ENCODE measurements around the gene INTS1.
"Not testable (repeated sequence)": the region's sequence is repeated elsewhere in the genome, so short reads cannot be mapped to it uniquely, and the experiment has no call there.

INTS1 gene

GRCh38 chr7:1519322-1519922 is 15.2 kb upstream of the INTS1 start:
- H4K8ac ChIP-seq (ENCODE audit: low read depth, low read length); H3K4me2 ChIP-seq (ENCODE audit: low read length); H3K4ac ChIP-seq (ENCODE audit: low read depth, low read length); H3K18ac ChIP-seq (ENCODE audit: low read length); H3K79me2 ChIP-seq (ENCODE audit: control insufficient read depth, insufficient read depth, low read length); H2BK15ac ChIP-seq (replicated peaks; ENCODE audit: low read depth); H3K4me1 ChIP-seq (ENCODE audit: control insufficient read depth, low read depth, low read length); H3K79me1 ChIP-seq (ENCODE audit: low read length); H3K36me3 ChIP-seq (ENCODE audit: control insufficient read depth, insufficient read depth, low read length); H3K27ac ChIP-seq (ENCODE audit: low read depth, low read length); H2BK120ac ChIP-seq (ENCODE audit: low read depth, low read length); H3K4me3 ChIP-seq (ENCODE audit: low read length); DNase-seq; H4K5ac ChIP-seq (ENCODE audit: low read length); H3K27me3 ChIP-seq (ENCODE audit: insufficient read depth, low read length, poor library complexity); H3K23ac ChIP-seq (ENCODE audit: low read length); H3K9ac ChIP-seq (ENCODE audit: low read length); H2BK5ac ChIP-seq (ENCODE audit: low read length); H3K56ac ChIP-seq (ENCODE audit: low read length); H2AK5ac ChIP-seq (ENCODE audit: low read length): not testable (repeated sequence)
- no CpG with 5 or more reads among the region's 12 CpGs for WGBS (ENCODE audit: extremely low coverage, insufficient coverage, low lambda C conversion rate)

GRCh38 chr7:1516586-1517251 is 12.5 kb upstream of the INTS1 start:
- Histone ChIP-seq H2BK15ac (replicated peaks; ENCODE audit: low read depth) (no peak overlapping the region), H3K56ac (ENCODE audit: low read length) (no peak overlapping the region), H2AK5ac (ENCODE audit: low read length) (no peak overlapping the region), H3K4me2 (ENCODE audit: low read length) (no peak overlapping the region), H3K79me1 (ENCODE audit: low read length) (no peaks in the 10 kb centered on the region), H3K9ac (ENCODE audit: low read length) (no peak overlapping the region), H3K27me3 (ENCODE audit: insufficient read depth, low read length, poor library complexity) (no peaks in the 10 kb centered on the region), H3K4me3 (ENCODE audit: low read length) (no peak overlapping the region), H3K27ac (ENCODE audit: low read depth, low read length) (no peak overlapping the region), H3K36me3 (ENCODE audit: control insufficient read depth, insufficient read depth, low read length) (no peaks in the 10 kb centered on the region), H3K79me2 (ENCODE audit: control insufficient read depth, insufficient read depth, low read length) (no peaks in the 10 kb centered on the region), H2BK5ac (ENCODE audit: low read length) (no peak overlapping the region), H3K4ac (ENCODE audit: low read depth, low read length) (no peak overlapping the region), H3K18ac (ENCODE audit: low read length) (no peak overlapping the region), H4K8ac (ENCODE audit: low read depth, low read length) (no peak overlapping the region), H2BK120ac (ENCODE audit: low read depth, low read length) (no peak overlapping the region), H3K23ac (ENCODE audit: low read length) (no peak overlapping the region), H4K5ac (ENCODE audit: low read length) (no peak overlapping the region), H3K4me1 (ENCODE audit: control insufficient read depth, low read depth, low read length) (no peaks in the 10 kb centered on the region)
- no peak for DNase-seq
- WGBS (ENCODE audit: extremely low coverage, insufficient coverage, low lambda C conversion rate): no CpG with 5 or more reads among the region's 18 CpGs

- not testable (repeated sequence) for H3K18ac ChIP-seq (ENCODE audit: low read length); H3K27me3 ChIP-seq (ENCODE audit: insufficient read depth, low read length, poor library complexity)
These were observed 11.3 kb upstream of the INTS1 start for GRCh38 chr7:1515509-1515967.

GRCh38 chr7:1514995-1515401 is 10.8 kb upstream of the INTS1 start:
- no peak overlapping the region for H3K23ac ChIP-seq (ENCODE audit: low read length)

More at GRCh38 chr7:1515509-1515967, 11.3 kb upstream of the INTS1 start:
- not testable (repeated sequence) for H2BK5ac ChIP-seq (ENCODE audit: low read length); H3K4me1 ChIP-seq (ENCODE audit: control insufficient read depth, low read depth, low read length); H3K4me3 ChIP-seq (ENCODE audit: low read length); H3K4ac ChIP-seq (ENCODE audit: low read depth, low read length); H3K79me2 ChIP-seq (ENCODE audit: control insufficient read depth, insufficient read depth, low read length); H4K5ac ChIP-seq (ENCODE audit: low read length); H2AK5ac ChIP-seq (ENCODE audit: low read length); H2BK15ac ChIP-seq (replicated peaks; ENCODE audit: low read depth); H4K8ac ChIP-seq (ENCODE audit: low read depth, low read length); H3K23ac ChIP-seq (ENCODE audit: low read length); H3K56ac ChIP-seq (ENCODE audit: low read length); H3K36me3 ChIP-seq (ENCODE audit: control insufficient read depth, insufficient read depth, low read length); H3K9ac ChIP-seq (ENCODE audit: low read length); H3K27ac ChIP-seq (ENCODE audit: low read depth, low read length); H2BK120ac ChIP-seq (ENCODE audit: low read depth, low read length); DNase-seq; H3K79me1 ChIP-seq (ENCODE audit: low read length); H3K4me2 ChIP-seq (ENCODE audit: low read length)
- no CpG with 5 or more reads among the region's 17 CpGs for WGBS (ENCODE audit: extremely low coverage, insufficient coverage, low lambda C conversion rate)

GRCh38 chr7:1514407-1514806 is 10.2 kb upstream of the INTS1 start:
- Histone ChIP-seq H4K8ac (ENCODE audit: low read depth, low read length) (no peak overlapping the region), H2AK5ac (ENCODE audit: low read length) (no peak overlapping the region), H3K4me2 (ENCODE audit: low read length) (no peak overlapping the region), H3K27me3 (ENCODE audit: insufficient read depth, low read length, poor library complexity) (no peaks in the 10 kb centered on the region), H3K4me3 (ENCODE audit: low read length) (no peak overlapping the region), H2BK5ac (ENCODE audit: low read length) (no peak overlapping the region), H4K5ac (ENCODE audit: low read length) (no peak overlapping the region), H3K4me1 (ENCODE audit: control insufficient read depth, low read depth, low read length) (no peaks in the 10 kb centered on the region), H3K79me1 (ENCODE audit: low read length) (no peaks in the 10 kb centered on the region), H3K79me2 (ENCODE audit: control insufficient read depth, insufficient read depth, low read length) (no peaks in the 10 kb centered on the region), H2BK15ac (replicated peaks; ENCODE audit: low read depth) (no peak overlapping the region), H3K4ac (ENCODE audit: low read depth, low read length) (no peak overlapping the region), H3K27ac (ENCODE audit: low read depth, low read length) (no peak overlapping the region), H3K36me3 (ENCODE audit: control insufficient read depth, insufficient read depth, low read length) (no peaks in the 10 kb centered on the region), H3K23ac (ENCODE audit: low read length) (no peak overlapping the region), H3K9ac (ENCODE audit: low read length) (no peak overlapping the region), H2BK120ac (ENCODE audit: low read depth, low read length) (no peak overlapping the region), H3K18ac (ENCODE audit: low read length) (no peak overlapping the region), H3K56ac (ENCODE audit: low read length) (no peak overlapping the region)
- DNase-seq: no peak
- WGBS (ENCODE audit: extremely low coverage, insufficient coverage, low lambda C conversion rate): no CpG with 5 or more reads among the region's 12 CpGs

More at GRCh38 chr7:1514995-1515401, 10.8 kb upstream of the INTS1 start:
- no peak for DNase-seq
- Histone ChIP-seq H3K4me2 (ENCODE audit: low read length) (no peak overlapping the region), H3K18ac (ENCODE audit: low read length) (no peak overlapping the region), H3K27ac (ENCODE audit: low read depth, low read length) (no peak overlapping the region), H3K4me1 (ENCODE audit: control insufficient read depth, low read depth, low read length) (no peaks in the 10 kb centered on the region), H3K79me2 (ENCODE audit: control insufficient read depth, insufficient read depth, low read length) (no peaks in the 10 kb centered on the region), H3K4ac (ENCODE audit: low read depth, low read length) (no peak overlapping the region), H4K5ac (ENCODE audit: low read length) (no peak overlapping the region), H2BK15ac (replicated peaks; ENCODE audit: low read depth) (no peak overlapping the region), H3K4me3 (ENCODE audit: low read length) (no peak overlapping the region), H3K79me1 (ENCODE audit: low read length) (no peaks in the 10 kb centered on the region), H2AK5ac (ENCODE audit: low read length) (no peak overlapping the region), H3K56ac (ENCODE audit: low read length) (no peak overlapping the region), H2BK120ac (ENCODE audit: low read depth, low read length) (no peak overlapping the region), H4K8ac (ENCODE audit: low read depth, low read length) (no peak overlapping the region), H3K9ac (ENCODE audit: low read length) (no peak overlapping the region), H2BK5ac (ENCODE audit: low read length) (no peak overlapping the region), H3K27me3 (ENCODE audit: insufficient read depth, low read length, poor library complexity) (no peaks in the 10 kb centered on the region), H3K36me3 (ENCODE audit: control insufficient read depth, insufficient read depth, low read length) (no peaks in the 10 kb centered on the region)
- WGBS (ENCODE audit: extremely low coverage, insufficient coverage, low lambda C conversion rate): no CpG with 5 or more reads among the region's 4 CpGs
